Kidney (tissue), 14 donors: ENCODE measurements around the gene PELI3. TPM values are rescaled to one million over a fixed set of nuclear protein-coding genes. Genes with fewer than 3 reads are reported as not detected.
"Not testable (repeated sequence)": the region's sequence is repeated elsewhere in the genome, so short reads cannot be mapped to it uniquely, and the experiment has no call there.

Experiments
- DNase-seq, 5 donors: peaks; one replicate each; pipeline ENCODE4 v3.0.0-alpha.2; 2013 to 2020
- FAIRE-seq: peaks from 2 replicates; lab custom pipeline; 2012; peaks lifted over from hg19 to GRCh38; lab: Jason Lieb, UNC
- H3K27ac ChIP-seq, 2 donors: one replicate each; pipeline ENCODE4 v1.7.0; 2013; ENCODE audit warnings: low read depth in 2 of 2, low read length in 2 of 2, inconsistent platforms in 1 of 2
- H3K27me3 ChIP-seq: one replicate; pipeline ENCODE4 v1.7.1; 2013; ENCODE audit warnings: low read length, inconsistent platforms; ENCODE audit not compliant: control insufficient read depth, insufficient read depth
- H3K36me3 ChIP-seq, 3 donors: one replicate each; pipeline versions ENCODE4 v1.7.0 to v1.7.1; 2013; ENCODE audit warnings: low read length in 3 of 3, control low read depth in 1 of 3, inconsistent platforms in 1 of 3; ENCODE audit not compliant: insufficient read depth in 3 of 3, control insufficient read depth in 2 of 3
- H3K4me1 ChIP-seq, 3 donors: one replicate each; pipeline versions ENCODE4 v1.7.0 to v1.7.1; 2013; ENCODE audit warnings: low read length in 3 of 3, inconsistent platforms in 1 of 3, low read depth in 1 of 3; ENCODE audit not compliant: control insufficient read depth in 2 of 3, insufficient read depth in 2 of 3
- H3K4me3 ChIP-seq, 3 donors: one replicate each; pipeline versions ENCODE4 v1.7.0 to v1.8.1; 2013; ENCODE audit warnings: low read length in 3 of 3, control low read depth in 1 of 3, inconsistent platforms in 1 of 3
- H3K9ac ChIP-seq, 3 donors: one replicate each; pipeline versions ENCODE4 v1.7.0 to v1.7.1; 2013; ENCODE audit warnings: low read length in 3 of 3, control low read depth in 1 of 3, inconsistent platforms in 1 of 3
- H3K9me3 ChIP-seq, 3 donors: one replicate each; pipeline versions ENCODE4 v1.7.0 to v1.7.1; 2013; ENCODE audit warnings: low read length in 3 of 3, control low read depth in 1 of 3, inconsistent platforms in 1 of 3; ENCODE audit not compliant: control insufficient read depth in 2 of 3, insufficient read depth in 1 of 3
- CTCF ChIP-seq: IDR thresholded peaks from 3 replicates; pipeline ENCODE4 v1.5.1; 2012; ENCODE audit warnings: mild to moderate bottlenecking, moderate library complexity, borderline replicate concordance; ENCODE audit not compliant: insufficient read depth; ENCODE audit errors: extremely low read depth
- intact Hi-C: fragments of 100-400 bp; cut with DNase I; formaldehyde crosslinking; loops from one replicate; pipeline ENCODE4 v1.11.1; 2022
- polyA plus RNA-seq: library from polyadenylated mRNA; stranded (reverse); fragments of 350-450 nt; fragmentation: Illumina TruSeq; extraction: RNeasy Lipid Tissue Mini Kit (QIAGEN cat#74804); gene quantifications from one replicate; pipeline ENCODE4 v1.2.3, GENCODE V29; 2014; ENCODE audit warnings: low read depth, low replicate concordance; ENCODE audit not compliant: insufficient read depth
- total RNA-seq: library from RNA; stranded (reverse); fragmentation: NEBNext Ultra II Directional; extraction: Animal tissue kit (Norgen Biotek cat#: 25700); gene quantifications from one replicate; pipeline ENCODE4 v1.2.1, GENCODE V29; 2021
- donor health status: control.
- donor health status: control.
- donor health status: control.
- donor health status: control.
- donor health status: control.
- donor health status: DM: yes; HTN: yes; CAD: no.
- donor health status: Normal renal cell carcinoma (clear cell type).

Gene PELI3
- total and polyA plus RNA-seq, 2 donors from 2014 or later, result 8.1 to 9.1 TPM

DNA sequence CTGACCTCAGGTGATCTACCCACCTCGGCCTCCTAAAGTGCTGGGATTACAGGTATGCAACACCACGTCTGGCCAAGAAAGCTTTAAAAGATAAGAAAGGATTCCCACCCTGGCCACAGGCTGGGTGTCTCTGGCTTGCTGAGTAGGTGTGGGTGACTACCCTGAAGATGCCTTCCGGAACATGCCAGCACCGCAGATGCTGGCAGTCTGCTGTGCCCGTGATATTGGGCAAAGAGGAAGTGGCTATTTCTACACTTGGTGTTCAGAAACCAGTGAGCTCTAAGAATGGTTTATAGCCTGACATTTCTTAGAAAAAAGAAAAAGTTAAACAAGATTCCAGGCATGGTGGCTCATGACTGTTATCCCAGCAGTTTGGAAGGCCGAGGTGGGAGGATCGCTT lies 34.1 kb upstream of the PELI3 start:
- no peak overlapping the region for H3K27ac ChIP-seq
- peaks cover 0 to 10% (median 6%) of the 10 kb centered on the region in 3 donors for H3K36me3 ChIP-seq
- DNase-seq (no peak), FAIRE-seq (no peak)
- H3K9ac ChIP-seq, result no peak overlapping the region
- H3K27me3 ChIP-seq, result no peaks in the 10 kb centered on the region
- intact Hi-C loops, result no loop called here
- TF ChIP-seq CTCF, result no peak
- no peaks in the 10 kb centered on the region for H3K9me3 ChIP-seq
- H3K4me1 ChIP-seq, result no peaks in the 10 kb centered on the region
- H3K4me3 ChIP-seq, result no peak overlapping the region

- intact Hi-C loops, result no loop called here
- FAIRE-seq (no peak), DNase-seq (peak in 2 of 5 donors; percentile 9 to 27)
- H3K27me3 ChIP-seq, result no peaks in the 10 kb centered on the region
- no peak overlapping the region for H3K27ac ChIP-seq
- H3K9me3 ChIP-seq, result no peaks in the 10 kb centered on the region
- peaks cover 0 to 6% (median 0%) of the 10 kb centered on the region in 3 donors for H3K4me1 ChIP-seq
- TF ChIP-seq CTCF, result no peak
- peak overlapping the region; percentile 74 to 91 (median 88) for H3K4me3 ChIP-seq
- peaks cover 0 to 10% (median 6%) of the 10 kb centered on the region in 3 donors for H3K36me3 ChIP-seq
- peak overlapping the region; percentile 65 to 97 (median 83) for H3K9ac ChIP-seq
Measured at GRCh38 chr11:66437979-66438503, 28.7 kb upstream of the PELI3 start.

- intact Hi-C loops, result no loop called here
- peak; percentile 74 for TF ChIP-seq CTCF
Measured at GRCh38 chr11:66438504-66439466, 27.9 kb upstream of the PELI3 start, which contains the start of gene MRPL11. Gene MRPL11 (minus strand): TSS chr11:66438848. CDS start chr11:66438754, 94 bp downstream.

DNA sequence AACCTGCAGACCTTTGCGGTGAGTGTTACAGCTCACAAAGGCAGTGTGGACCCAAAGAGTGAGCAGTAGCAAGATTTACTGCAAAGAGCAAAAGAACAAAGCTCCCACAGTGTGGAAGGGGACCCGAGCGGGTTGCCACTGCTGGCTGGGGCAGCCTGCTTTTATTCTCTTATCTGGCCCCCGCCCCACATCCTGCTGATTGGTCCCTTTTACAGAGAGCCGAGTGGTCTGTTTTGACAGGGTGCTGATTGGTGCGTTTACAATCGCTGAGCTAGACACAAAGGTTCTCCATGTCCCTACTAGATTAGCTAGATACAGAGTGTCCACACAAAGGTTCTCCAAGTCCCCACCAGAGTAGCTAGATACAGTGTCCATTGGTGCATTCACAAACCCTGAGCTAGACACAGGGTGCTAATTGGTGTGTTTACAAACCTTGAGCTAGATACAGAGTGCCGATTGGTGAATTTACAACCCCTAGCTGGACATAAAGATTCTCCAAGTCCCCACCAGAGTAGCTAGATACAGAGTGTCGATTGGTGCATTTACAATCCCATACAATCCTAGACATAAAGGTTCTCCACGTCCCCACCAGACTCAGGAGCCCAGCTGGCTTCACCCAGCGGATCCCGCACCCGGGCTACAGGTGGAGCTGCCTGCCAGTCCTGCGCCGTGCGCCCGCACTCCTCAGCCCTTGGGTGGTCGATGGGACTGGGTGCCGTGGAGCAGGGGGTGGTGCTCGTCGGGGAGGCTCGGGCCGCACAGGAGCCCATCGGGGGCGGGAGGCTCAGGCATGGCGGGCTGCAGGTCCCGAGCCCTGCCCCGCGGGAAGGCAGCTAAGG lies 26.4 kb upstream of the PELI3 start:
- H3K27me3 ChIP-seq, H3K9ac ChIP-seq, H3K9me3 ChIP-seq, FAIRE-seq, H3K4me3 ChIP-seq, intact Hi-C loops, H3K36me3 ChIP-seq, H3K4me1 ChIP-seq, H3K27ac ChIP-seq: not testable (repeated sequence)
- DNase-seq, result peak in 1 of 5 donors; percentile 61

More at GRCh38 chr11:66438504-66439466, 27.9 kb upstream of the PELI3 start, which contains the start of gene MRPL11:
- no peak for FAIRE-seq
- DNase-seq, result peak; percentile 90 to 98 (median 95)
- Histone ChIP-seq H3K27me3 (no peaks in the 10 kb centered on the region), H3K4me3 (peak within 1 kb of the TSS; percentile 74 to 91 (median 88)), H3K9ac (peak within 1 kb of the TSS; percentile 65 to 97 (median 83)), H3K36me3 (peaks cover 0 to 10% (median 6%) of the 10 kb centered on the region in 3 donors), H3K27ac (peak within 1 kb of the TSS; percentile 72 to 75), H3K4me1 (peaks cover 0 to 6% (median 0%) of the 10 kb centered on the region in 3 donors), H3K9me3 (peaks cover 0 to 4% (median 0%) of the 10 kb centered on the region in 3 donors)

DNA sequence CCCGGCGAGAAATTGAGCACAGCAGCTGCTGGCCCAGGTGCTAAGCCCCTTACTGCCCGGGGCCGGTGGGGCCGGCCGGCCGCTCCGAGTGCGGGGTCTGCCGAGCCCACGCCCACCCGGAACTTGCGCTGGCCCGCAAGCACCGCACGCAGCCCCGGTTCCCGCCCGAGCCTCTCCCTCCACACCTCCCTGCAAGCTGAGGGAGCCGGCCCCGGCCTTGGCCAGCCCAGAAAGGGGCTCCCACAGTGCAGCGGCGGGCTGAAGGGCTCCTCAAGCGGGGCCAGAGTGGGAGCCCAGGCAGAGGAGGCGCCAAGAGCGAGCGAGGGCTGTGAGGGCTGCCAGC lies 25.8 kb upstream of the PELI3 start:
- H3K36me3 ChIP-seq, H3K4me3 ChIP-seq, H3K9me3 ChIP-seq, H3K27ac ChIP-seq, FAIRE-seq, H3K4me1 ChIP-seq, intact Hi-C loops, H3K27me3 ChIP-seq, H3K9ac ChIP-seq: not testable (repeated sequence)
- DNase-seq, result peak in 1 of 5 donors; percentile 66
